ENCODE measurements around the gene CPLX4. TPM values are rescaled to one million over a fixed set of nuclear protein-coding genes. Genes with fewer than 3 reads are reported as not detected.

The CPLX4 gene
- total RNA-seq, 1 donor from 2014 or later: not detected

Other genes with a start within 250 kb of the CPLX4 start
- gene SEC11C, start 178.8 kb downstream of the CPLX4 start, total RNA-seq: 22.7 TPM
- gene GRP, start 98.5 kb downstream of the CPLX4 start, total RNA-seq: not detected
- gene RAX, start 45.2 kb downstream of the CPLX4 start, total RNA-seq: not detected
- 63.1 TPM for gene LMAN1, start 40.6 kb upstream of the CPLX4 start, total RNA-seq

Data from mesenteric fat pad (tissue), 1 donor.